Stimulated activated CD4-positive, alpha-beta T cell treated with anti-CD3 and anti-CD28 coated beads, Interleukin-2, amount 100 ng/mL, for 48 hours (primary cell): Measurements from ENCODE around the gene DUS1L.

Experiments used
- DNase-seq, 2 donors: peaks; one replicate each; pipeline ENCODE4 v3.0.0-alpha.2; 2020

DUS1L gene

GRCh38 chr17:82010575-82011525 lies 54.8 kb downstream of the DUS1L start:
- DNase-seq, result no peak

- DNase-seq, result no peak
These were observed 56.2 kb downstream of the DUS1L start for GRCh38 chr17:82009413-82009812.

DNA sequence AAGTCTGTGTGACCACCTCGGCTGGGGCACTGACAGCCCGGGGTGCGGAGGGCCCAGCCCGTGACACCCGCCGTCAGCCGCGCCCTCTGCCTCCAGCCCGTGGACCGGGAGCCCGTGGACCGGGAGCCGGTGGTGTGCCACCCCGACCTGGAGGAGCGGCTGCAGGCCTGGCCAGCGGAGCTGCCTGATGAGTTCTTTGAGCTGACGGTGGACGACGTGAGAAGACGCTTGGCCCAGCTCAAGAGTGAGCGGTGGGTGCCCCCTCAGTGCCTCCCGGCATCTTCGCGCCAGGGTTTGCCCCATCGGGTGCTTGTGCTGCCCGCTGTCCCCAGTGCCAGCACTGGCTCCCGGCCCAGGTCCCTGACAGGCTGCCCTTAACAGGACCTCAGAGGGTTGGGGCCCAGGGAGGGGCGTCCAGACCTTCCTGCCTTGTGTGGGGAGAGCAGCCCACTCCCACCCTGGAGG lies 56.6 kb downstream of the DUS1L start:
- no peak for DNase-seq

GRCh38 chr17:82008258-82008940 lies 57.2 kb downstream of the DUS1L start:
- DNase-seq, result no peak
